Measurements from ENCODE around the gene NPSR1.
"Not testable (repeated sequence)": the region's sequence is repeated elsewhere in the genome, so short reads cannot be mapped to it uniquely, and the experiment has no call there.

The NPSR1 gene

DNA sequence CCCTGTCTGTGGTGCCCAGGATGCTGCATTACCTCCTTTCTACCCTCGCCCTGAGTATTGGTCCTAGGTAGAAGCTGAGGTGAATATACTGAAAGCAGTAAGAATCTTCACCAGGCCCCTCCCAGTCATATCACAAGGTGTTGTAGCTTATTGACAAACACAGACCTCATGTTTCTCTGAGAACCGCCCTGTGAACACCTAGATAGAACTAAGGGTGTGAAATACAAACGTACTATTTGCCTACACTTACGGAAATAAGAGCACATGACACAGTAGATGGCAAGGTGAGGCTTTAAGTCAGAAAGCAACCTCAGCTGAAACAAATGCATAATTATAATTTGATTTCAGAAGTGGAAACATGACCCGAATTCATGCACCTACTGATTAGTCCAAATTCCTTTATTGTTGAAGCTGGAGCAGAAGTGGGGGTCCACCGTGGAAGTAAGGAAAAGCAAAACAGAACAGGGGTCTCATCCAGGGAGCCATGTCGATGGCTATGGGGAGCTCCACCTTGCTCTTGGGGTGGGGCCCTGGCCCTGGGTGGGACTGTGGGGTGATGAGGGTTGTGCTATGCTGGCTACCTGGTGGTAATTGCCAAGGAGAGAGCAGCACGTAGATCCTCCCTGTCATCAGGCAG, at the start of gene NPSR1:
Gene NPSR1, plus strand, starts transcription at position 587 of the 637 bp plus-strand sequence. CDS start 195 bp downstream, outside the sequence.
- intact Hi-C loops (cut with DNase I): no loop called here
- DNase-seq: no peak

DNA sequence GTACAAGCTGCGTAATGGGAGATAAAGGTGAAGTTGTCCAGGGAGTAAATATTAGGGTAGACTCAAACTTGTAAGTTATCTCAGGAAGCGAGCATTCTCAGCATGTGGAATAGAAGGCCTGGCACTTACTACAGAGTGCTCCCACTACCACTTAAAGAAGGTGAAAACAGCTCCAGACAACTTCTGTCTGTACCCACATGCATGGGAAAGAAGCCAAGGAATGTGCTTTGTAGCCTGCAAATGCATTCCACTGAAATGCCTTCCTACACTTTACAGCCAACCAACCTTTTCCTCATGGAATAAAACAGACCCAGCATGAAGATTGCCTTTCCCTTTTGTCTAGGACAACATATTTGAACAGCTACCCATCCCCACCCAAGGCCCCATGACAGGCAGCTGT, 45.4 kb upstream of the NPSR1 start:
- no peak for DNase-seq
- intact Hi-C loops (cut with DNase I): no loop called here

DNA sequence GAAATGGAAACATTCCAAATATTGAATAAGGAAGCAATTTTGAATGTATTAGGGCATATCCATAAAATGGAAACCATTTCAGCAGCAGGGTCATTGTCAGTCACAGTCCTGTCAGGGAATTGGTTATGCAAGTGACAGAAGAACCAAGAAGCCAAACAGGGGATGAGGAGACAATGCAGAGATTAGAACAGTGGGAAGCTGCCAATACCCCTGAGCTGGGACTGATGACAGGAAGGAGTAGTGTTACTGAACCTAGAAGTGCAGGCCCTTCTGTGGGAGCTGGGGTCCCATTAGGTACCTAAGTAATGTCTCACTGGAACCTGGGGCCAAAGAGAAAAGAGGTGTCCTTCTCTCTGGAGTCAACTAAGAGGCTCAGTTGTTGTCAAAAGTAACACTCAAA, 37.6 kb upstream of the NPSR1 start:
- intact Hi-C loops (cut with DNase I): no loop called here
- no peak for DNase-seq

DNA sequence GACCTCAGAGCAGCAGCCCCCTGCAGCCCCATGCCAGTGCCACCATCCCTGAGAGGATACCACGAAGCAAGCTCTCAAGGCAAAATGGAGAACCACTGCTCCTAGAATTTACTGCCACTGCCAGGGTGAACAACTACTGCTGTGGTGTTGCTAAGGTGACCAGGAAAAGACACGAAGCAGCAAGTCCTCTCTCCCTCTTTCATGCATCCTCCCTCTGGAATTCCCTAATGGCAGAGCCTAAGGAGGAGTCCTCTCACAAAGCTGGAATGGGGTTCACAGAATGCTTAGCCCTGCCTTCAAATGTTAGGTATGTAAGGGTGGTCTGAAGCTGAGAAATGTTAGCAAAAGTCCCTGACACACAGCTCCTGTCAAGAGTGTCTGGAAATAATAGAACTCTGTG, 35.8 kb upstream of the NPSR1 start:
- intact Hi-C loops (cut with DNase I): no loop called here
- DNase-seq: no peak

DNA sequence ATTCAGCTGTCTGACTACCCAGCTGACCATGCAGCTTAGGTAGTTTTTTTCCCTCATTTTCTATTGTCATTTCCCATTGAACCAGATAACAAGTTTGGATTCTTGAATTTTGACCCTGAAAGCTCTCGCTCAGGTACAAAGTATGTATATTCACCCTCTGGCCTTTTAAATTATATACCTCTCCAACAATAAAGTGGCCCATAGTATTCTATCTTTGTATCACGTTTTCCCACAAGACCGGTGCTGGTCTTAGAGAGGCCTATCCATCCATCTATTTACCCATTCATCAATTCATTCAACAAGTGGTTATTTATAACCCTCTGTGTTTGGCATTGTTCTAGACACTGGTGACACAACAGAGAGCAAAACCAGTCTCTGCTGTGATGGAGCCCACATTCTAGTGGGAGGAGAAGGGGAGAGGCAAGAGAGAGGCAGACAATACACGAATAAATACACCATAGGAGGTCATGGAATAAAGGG, 35.2 kb upstream of the NPSR1 start:
- DNase-seq: no peak
- intact Hi-C loops (cut with DNase I): no loop called here

- intact Hi-C loops (cut with DNase I); DNase-seq: not testable (repeated sequence)
These were observed 29.4 kb upstream of the NPSR1 start for GRCh38 chr7:34628618-34629017.

GRCh38 chr7:34652809-34653208, 5.2 kb upstream of the NPSR1 start:
- intact Hi-C loops (cut with DNase I): no loop called here
- DNase-seq: no peak

GRCh38 chr7:34653787-34654186, 4.2 kb upstream of the NPSR1 start:
- intact Hi-C loops (cut with DNase I): no loop called here
- DNase-seq: no peak

DNA sequence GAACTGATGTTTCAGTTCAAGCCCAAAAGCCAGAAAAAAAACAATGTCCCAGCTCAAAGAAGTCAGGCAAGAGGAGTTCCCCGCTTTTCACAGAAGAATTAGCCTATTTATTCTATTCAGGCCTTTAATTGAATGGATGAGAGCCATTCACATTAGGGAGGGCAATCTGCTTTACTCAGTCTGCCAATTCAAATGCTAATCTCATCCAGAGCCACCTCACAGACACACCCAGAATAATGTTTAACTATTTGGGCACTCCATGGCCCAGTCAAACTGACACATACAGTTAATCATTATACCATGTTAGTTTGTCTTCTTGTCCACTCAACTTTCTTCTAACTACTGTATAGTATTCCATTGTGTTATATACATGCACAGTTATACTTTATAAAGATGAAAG, 2.6 kb upstream of the NPSR1 start:
- intact Hi-C loops (cut with DNase I): no loop called here
- DNase-seq: no peak

- intact Hi-C loops (cut with DNase I): no loop called here
- no peak for DNase-seq
These were observed 2.0 kb upstream of the NPSR1 start for GRCh38 chr7:34656041-34656440.

DNA sequence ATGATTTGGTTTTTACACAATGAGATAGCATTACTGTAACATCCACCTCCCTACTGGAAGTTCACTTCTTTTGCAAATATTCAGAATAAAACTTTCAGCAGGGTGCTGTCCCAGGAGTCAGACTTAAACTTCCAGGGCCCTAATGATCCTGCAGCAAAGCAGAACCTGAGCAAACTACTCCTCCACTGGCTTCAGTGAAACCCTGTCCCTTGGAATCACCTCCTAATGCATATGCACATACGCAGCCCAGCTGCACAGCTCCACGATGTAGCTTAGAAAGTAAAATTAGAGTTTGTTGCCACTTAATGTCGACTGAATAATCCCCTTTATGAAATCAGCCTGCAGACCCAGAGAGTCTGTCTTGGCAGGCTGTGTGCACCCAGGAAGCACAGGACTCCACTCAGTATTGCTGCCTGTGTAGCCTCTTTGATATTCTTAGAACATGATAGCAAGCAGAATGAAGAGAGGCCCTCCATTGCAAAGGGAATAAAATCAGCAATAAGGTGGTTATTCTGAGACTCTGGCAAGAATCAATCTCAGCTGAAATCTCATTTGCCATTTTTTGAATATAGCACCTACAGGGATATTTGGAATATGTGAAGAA, 1.6 kb downstream of the NPSR1 start:
- intact Hi-C loops (cut with DNase I): no loop called here
- DNase-seq: no peak

DNA sequence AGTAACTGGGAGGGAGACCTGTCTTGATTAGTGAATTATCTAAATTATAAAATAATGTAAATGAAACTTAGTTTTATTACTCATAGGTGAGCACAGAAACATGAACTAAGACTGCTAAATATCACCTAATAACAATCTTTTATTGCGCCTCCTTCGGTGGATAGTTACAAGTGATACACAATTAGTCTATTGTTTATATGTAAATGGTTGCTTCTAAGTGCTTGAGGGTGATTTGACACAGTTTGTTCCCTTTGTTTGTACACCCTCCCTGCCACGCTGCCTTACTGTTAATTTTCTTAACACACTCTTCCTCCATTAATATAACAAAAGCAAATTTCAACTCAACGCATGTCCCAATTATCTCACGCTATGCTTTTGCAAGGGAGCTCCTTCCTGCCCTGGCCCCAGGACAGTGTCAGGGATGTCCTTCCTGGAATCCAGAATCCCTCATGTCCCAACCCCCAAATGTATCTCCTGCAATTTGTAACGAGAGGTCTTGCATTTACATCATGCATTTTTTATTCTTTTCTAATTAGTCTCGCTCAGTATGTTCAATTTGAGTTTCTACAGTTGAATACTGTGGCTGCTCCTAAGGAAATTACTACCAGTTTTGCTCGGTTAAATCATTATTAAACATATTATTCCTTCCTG, 4.2 kb downstream of the NPSR1 start:
- intact Hi-C loops (cut with DNase I): no loop called here

GRCh38 chr7:34664755-34665154, 6.7 kb downstream of the NPSR1 start:
- intact Hi-C loops (cut with DNase I): no loop called here
- DNase-seq: no peak

More for the DNA sequence above, 4.2 kb downstream of the NPSR1 start:
- DNase-seq: no peak

DNA sequence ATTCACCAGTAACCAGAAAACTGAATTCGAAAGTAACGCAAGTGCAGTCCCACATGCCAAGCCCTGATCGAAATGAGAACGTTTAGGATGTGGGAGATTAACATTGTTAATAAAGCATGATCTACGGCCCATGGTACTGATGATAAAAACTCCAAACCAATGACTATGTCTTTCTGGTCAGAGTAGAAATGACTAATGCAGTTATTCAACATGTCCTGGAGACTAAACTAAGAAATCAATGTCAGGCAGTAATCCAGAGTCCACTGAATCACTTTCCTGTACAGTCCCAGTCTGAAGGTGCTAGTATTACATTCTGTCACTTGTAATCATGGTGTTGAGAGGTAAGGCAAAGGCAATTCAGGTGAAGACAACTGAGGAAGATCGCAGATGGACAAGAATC, 14.4 kb downstream of the NPSR1 start:
- no peak for DNase-seq
- intact Hi-C loops (cut with DNase I): no loop called here

DNA sequence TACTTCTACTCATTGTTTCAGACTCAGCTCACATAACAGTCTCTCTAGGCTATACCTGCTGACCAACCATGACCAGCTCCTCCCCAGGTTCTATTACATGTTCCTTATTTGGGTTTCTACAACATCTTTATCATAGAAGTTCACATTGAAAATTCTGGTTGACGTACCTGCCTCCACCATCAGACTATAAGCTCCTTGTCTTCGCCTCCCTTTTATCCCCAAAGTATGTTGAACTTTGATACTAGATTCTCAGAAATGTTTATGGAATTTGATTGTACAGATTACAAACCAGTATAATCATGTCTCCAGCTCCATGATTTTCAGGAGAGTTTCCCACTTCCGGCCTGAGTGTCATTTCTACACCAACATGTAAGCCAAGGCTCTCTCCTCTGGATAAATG, 15.0 kb downstream of the NPSR1 start:
- DNase-seq: no peak
- intact Hi-C loops (cut with DNase I): no loop called here

- peak in 26 of 42 donors; percentile 4 to 66 (median 20) for DNase-seq
- intact Hi-C loops (cut with DNase I): no loop called here
These were observed 17.8 kb downstream of the NPSR1 start for GRCh38 chr7:34675749-34676374.

- no peak for DNase-seq
- intact Hi-C loops (cut with DNase I): no loop called here
These were observed 19.5 kb downstream of the NPSR1 start for GRCh38 chr7:34677491-34677890.

DNA sequence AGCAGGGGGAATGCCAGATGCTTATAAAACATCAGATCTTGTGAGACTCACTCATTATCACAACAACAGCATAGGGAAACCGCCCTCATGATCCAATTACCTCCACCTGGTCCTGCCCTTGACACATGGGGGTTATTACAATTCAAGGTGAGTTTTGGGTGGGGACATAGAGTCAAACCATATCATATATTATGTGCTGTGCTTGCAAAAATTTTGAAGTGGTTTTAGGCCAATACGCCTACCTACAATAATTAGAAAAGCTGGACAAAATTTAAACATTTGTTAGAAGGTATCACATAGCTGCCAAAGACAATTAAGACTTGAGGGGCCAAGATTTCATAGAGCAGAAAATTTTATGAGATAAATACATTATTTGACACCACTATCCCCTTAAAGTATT, 29.5 kb downstream of the NPSR1 start:
- intact Hi-C loops (cut with DNase I): no loop called here
- no peak for DNase-seq

DNA sequence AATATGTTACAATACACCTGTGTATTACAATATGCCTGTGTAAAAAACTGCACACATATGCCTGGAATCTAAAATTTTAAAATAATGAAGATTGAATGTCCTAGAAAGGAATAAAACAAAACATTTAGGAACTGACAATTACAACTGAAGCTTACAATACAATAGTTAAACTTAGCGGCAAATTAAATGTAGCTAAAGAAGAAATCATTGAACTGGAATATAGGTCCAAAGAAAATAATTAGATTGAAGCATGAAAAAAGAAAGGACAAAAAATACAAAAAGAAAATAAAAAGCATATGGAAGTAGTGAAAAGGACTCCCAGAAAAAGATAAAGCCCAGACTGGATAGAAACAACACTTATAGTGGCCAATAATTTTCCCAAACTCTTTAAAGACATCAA, 38.4 kb downstream of the NPSR1 start:
- intact Hi-C loops (cut with DNase I): no loop called here
- DNase-seq: no peak

DNA sequence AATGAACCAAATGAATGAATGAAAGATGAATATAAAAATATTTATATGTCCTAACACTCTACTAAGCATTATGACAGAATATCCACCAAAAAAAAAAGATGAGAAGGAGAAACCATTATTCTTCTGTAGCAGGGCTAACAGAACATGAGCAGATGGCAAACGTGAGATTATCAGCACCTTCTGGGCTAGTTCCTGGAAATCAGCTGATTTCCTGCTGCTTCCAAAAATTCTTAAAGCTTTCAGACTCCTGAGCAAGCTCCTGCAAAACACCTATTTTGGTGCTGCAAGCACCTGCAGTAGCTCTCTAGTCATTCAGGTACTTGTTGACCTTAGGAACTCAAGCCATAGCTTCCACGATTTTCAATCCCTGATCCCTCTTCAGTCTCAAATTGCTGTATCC, 51.8 kb downstream of the NPSR1 start:
- DNase-seq: no peak
- intact Hi-C loops (cut with DNase I): no loop called here
